ENCODE results near the gene CRTC2. TPM values are rescaled to one million over a fixed set of nuclear protein-coding genes. Genes with fewer than 3 reads are reported as not detected.
"Not testable (repeated sequence)": the region's sequence is repeated elsewhere in the genome, so short reads cannot be mapped to it uniquely, and the experiment has no call there.

CRTC2 gene
- polyA plus RNA-seq, 1 donor = 37.9 TPM

DNA sequence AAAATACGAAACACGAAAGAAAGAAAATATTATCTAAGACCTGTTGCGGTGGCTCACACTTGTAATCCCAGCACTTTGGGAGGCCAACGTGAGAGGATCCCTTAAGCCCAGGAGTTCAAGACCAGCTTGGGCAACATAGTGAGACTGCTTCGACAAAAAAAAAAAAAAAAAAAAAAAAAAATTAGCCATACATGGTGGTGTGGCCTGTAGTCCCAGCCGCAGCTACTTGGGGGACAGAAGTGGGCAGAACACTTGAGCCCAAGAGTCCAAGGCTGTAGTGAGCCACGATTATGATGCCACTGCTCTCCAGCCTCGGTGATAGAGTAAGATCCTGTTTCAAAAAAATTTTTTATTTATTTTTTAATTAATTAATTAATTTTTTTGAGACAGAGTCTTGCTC lies 29.2 kb upstream of the CRTC2 start:
- Histone ChIP-seq H3K4me1 (ENCODE audit: control insufficient read depth, insufficient read depth, low read length) (peaks cover 15% of the 10 kb centered on the region), H3K27me3 (ENCODE audit: control insufficient read depth, insufficient read depth, low read length) (no peaks in the 10 kb centered on the region), H3K27ac (ENCODE audit: low read length) (no peak overlapping the region), H3K4me3 (ENCODE audit: low read length) (no peak overlapping the region), H3K9me3 (ENCODE audit: control insufficient read depth, low read depth, low read length) (no peaks in the 10 kb centered on the region), H3K36me3 (ENCODE audit: control insufficient read depth, insufficient read depth, low read length) (peaks cover 12% of the 10 kb centered on the region)
- no peak for DNase-seq
- 67% methylated on average over 1 of the region's 8 CpGs for WGBS (ENCODE audit: insufficient coverage, low lambda C conversion rate)

DNA sequence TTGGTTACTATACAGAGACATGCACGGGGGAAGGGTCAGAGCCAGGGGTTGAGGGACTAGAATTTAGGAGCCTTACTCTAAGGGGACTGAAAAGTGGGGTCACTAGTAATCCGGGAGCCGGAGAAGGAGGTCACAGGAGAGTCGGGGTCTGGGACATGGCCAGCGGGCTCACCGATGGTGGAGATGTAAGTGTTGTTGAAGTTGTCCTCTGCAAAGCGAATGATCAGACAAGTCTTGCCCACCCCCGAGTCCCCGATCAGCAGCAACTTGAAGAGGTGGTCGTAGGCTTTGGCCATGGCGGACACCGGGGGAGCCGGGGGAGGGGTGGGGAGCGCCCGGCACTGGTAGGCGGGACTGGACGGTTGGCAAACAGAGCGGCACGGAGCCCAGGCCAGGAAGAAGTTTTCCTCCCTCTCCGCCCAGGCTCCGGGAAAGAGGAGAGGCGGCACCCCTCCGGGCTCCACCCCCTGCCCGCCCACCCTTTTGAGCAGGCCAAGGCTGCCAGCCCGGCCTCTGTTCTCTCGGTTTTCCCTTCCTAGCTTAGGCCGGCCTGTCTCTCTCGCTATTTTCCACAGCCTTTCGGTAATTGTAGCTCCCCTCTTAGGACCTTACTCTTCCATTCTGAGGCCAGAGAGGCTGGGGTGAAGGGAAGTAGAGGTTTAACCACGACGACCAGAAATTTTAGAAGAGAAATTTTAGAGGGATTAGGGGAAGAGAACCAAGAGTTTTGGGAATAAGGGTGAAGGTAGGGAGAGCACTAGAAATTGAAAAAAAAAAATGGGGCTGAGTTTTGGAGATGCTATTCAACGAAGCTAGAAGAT lies 27.7 kb upstream of the CRTC2 start, which contains the start of gene RAB13:
Gene RAB13, minus strand, starts transcription at position 399 of the 821 bp plus-strand sequence. Its CDS starts 103 bp downstream, at position 296.
- Histone ChIP-seq H3K4me3 (ENCODE audit: low read length) (peak within 1 kb of the TSS; percentile 71), H3K27ac (ENCODE audit: low read length) (peak within 1 kb of the TSS; percentile 89), H3K27me3 (ENCODE audit: control insufficient read depth, insufficient read depth, low read length) (no peaks in the 10 kb centered on the region), H3K9me3 (ENCODE audit: control insufficient read depth, low read depth, low read length) (no peaks in the 10 kb centered on the region), H3K4me1 (ENCODE audit: control insufficient read depth, insufficient read depth, low read length) (peaks cover 8% of the 10 kb centered on the region), H3K36me3 (ENCODE audit: control insufficient read depth, insufficient read depth, low read length) (peaks cover 15% of the 10 kb centered on the region)
- 0% methylated on average over 3 of the region's 32 CpGs for WGBS (ENCODE audit: insufficient coverage, low lambda C conversion rate)
- DNase-seq = peak; percentile 72 to 79

DNA sequence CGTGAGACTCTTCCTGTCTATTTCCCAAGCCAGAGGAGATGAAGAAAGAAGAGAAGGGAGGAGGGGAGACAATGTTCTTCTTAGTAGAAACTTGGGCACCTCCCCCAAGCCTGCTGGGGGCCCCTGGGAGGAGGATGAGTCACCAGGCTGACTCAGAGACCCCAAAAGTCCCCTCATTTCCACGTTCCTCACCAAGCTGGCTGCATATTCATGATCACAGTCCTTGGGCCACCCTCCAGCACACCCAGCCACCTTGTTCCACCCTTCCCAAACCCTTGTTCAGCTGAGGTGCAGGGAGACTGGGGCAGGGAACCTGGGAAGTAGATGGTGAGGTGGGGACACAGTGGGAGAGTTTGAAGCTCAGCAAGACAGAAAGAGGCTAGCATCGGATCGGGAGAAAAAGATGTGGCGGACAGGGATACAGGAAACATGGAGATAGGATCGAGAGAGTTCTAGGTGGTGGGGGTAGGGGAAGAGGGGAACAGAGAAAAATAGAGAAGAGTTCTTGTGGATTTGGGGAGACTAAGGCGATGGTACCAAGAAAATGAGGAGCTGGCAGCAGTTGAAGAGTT lies 27.0 kb upstream of the CRTC2 start:
- no peaks in the 10 kb centered on the region for H3K9me3 ChIP-seq (ENCODE audit: control insufficient read depth, low read depth, low read length)
- no peaks in the 10 kb centered on the region for H3K27me3 ChIP-seq (ENCODE audit: control insufficient read depth, insufficient read depth, low read length)
- peaks cover 16% of the 10 kb centered on the region for H3K36me3 ChIP-seq (ENCODE audit: control insufficient read depth, insufficient read depth, low read length)
- H3K4me1 ChIP-seq (ENCODE audit: control insufficient read depth, insufficient read depth, low read length) = peaks cover 8% of the 10 kb centered on the region
- 17% methylated on average over 5 of the region's 7 CpGs for WGBS (ENCODE audit: insufficient coverage, low lambda C conversion rate)
- H3K4me3 ChIP-seq (ENCODE audit: low read length) = peak overlapping the region; percentile 71
- DNase-seq = peak in 1 of 2 donors; percentile 40
- peak overlapping the region; percentile 67 for H3K27ac ChIP-seq (ENCODE audit: low read length)

DNA sequence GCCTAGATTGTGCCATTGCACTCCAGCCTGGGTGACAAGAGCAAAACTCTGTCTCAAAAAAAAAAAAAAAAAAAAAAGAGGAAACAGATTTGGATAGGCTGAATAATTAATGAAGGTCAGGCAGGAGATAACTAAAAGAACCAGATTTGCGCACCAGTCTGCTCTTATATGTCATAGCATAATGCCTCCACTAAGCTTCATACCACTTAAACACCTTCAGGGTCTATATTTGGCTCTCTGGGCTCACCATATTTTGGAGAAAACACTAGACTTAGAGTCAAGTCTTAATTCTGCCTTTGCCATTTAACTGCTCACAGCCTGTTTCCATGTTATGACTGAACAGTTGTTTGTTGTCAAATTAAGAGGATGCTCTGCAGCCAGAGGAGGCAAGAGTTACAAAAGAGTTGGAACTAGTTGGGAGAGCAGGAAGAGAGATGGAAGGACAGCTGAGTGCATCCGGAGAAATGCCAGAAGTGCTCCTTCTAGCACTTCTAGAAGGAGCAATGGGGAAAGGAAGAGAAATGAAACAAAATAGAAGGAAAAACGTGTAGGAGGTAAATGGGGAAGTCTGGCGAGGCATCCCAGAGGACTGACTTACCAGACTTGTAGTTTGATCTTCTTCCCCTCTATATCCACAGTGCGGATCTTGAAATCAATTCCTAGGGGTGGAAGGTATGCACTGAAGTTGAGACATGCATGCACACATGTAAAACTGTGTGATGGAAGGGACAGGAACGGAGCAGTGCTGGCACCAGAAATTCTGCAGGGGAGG lies 25.9 kb upstream of the CRTC2 start:
- Histone ChIP-seq H3K36me3 (ENCODE audit: control insufficient read depth, insufficient read depth, low read length) (peaks cover 16% of the 10 kb centered on the region), H3K27me3 (ENCODE audit: control insufficient read depth, insufficient read depth, low read length) (no peaks in the 10 kb centered on the region), H3K4me1 (ENCODE audit: control insufficient read depth, insufficient read depth, low read length) (peaks cover 8% of the 10 kb centered on the region), H3K9me3 (ENCODE audit: control insufficient read depth, low read depth, low read length) (no peaks in the 10 kb centered on the region), H3K27ac (ENCODE audit: low read length) (no peak overlapping the region), H3K4me3 (ENCODE audit: low read length) (no peak overlapping the region)
- 71% methylated on average over 1 of the region's 6 CpGs for WGBS (ENCODE audit: insufficient coverage, low lambda C conversion rate)
- no peak for DNase-seq

DNA sequence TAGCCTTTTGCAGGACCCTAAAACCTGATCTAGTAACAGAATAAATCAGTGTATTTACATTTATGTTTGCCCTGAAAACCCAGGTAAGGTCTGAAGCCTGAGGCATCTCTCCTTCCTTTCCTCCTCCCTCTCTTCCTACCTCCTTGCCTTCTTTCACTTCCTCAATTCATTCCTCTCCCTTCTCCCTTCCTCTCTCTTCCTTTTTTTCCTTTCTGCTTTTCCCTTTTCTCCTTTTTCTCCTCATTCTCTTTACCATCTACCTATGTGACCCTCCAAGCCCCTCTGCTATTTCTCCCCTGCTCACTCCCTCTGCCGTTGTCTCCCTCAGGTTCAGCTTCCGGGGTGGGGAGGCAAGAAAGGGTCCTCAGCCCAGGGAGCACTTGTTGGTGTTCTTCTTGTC lies 23.3 kb upstream of the CRTC2 start:
- H3K27me3 ChIP-seq (ENCODE audit: control insufficient read depth, insufficient read depth, low read length); H3K4me3 ChIP-seq (ENCODE audit: low read length); H3K4me1 ChIP-seq (ENCODE audit: control insufficient read depth, insufficient read depth, low read length); H3K27ac ChIP-seq (ENCODE audit: low read length); H3K9me3 ChIP-seq (ENCODE audit: control insufficient read depth, low read depth, low read length); DNase-seq: not testable (repeated sequence)
- WGBS (ENCODE audit: insufficient coverage, low lambda C conversion rate) = no CpG with 5 or more reads among the region's 2 CpGs
- peaks cover 16% of the 10 kb centered on the region for H3K36me3 ChIP-seq (ENCODE audit: control insufficient read depth, insufficient read depth, low read length)

DNA sequence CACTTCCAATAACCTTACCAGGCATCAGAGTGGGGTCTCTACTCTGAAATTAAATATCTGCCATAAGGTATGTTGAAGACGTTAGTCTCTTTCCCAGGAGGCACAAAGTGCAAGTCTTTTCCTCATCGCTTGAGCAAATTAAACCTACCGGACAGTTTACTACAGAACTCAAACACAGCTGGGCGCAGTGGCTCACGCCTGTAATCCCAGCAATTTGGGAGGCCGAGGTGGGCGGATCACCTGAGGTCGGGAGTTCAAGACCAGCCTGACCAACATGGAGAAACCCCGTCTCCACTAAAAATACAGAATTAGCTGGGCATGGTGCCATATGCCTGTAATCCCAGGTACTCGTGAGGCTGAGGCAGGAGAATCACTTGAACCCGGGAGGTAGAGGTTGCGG lies 20.7 kb upstream of the CRTC2 start:
- not testable (repeated sequence) for H3K27me3 ChIP-seq (ENCODE audit: control insufficient read depth, insufficient read depth, low read length); DNase-seq; H3K27ac ChIP-seq (ENCODE audit: low read length); H3K9me3 ChIP-seq (ENCODE audit: control insufficient read depth, low read depth, low read length); H3K4me3 ChIP-seq (ENCODE audit: low read length); H3K4me1 ChIP-seq (ENCODE audit: control insufficient read depth, insufficient read depth, low read length)
- H3K36me3 ChIP-seq (ENCODE audit: control insufficient read depth, insufficient read depth, low read length) = peaks cover 32% of the 10 kb centered on the region
- no CpG with 5 or more reads among the region's 12 CpGs for WGBS (ENCODE audit: insufficient coverage, low lambda C conversion rate)

DNA sequence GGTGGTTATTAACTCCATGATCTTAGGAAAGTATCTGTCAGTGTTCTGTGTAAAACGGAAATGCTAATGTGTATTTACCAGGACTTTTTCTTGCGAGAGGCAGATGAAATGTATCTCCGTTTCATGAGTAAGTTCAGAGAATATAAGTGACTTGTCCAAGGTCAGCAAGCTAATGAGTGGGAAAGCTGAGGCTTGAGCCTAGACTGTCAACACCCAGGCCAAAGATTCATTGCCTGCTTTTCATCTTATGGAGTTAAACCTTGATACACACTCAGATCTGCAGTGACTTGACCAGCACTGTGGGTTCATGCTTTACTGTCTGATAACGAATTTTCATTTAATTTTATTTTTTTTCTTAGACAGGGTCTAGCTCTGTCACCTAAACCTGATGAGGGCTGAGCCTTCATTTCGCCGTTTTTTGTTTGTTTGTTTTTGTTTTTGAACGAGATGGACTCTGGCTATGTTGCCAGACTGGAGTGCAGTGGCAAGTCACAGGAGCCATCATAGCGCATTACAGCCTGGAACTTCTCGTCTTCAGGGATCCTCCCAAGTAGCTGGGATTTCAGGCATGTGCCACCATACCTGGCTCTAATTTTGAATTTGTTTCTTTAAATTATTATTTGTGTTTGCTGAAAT lies 20.0 kb upstream of the CRTC2 start:
- H3K36me3 ChIP-seq (ENCODE audit: control insufficient read depth, insufficient read depth, low read length) = peaks cover 37% of the 10 kb centered on the region
- H3K27me3 ChIP-seq (ENCODE audit: control insufficient read depth, insufficient read depth, low read length) = no peaks in the 10 kb centered on the region
- H3K4me1 ChIP-seq (ENCODE audit: control insufficient read depth, insufficient read depth, low read length) = peaks cover 5% of the 10 kb centered on the region
- H3K9me3 ChIP-seq (ENCODE audit: control insufficient read depth, low read depth, low read length) = no peaks in the 10 kb centered on the region
- no peak for DNase-seq
- peak overlapping the region; percentile 97 for H3K4me3 ChIP-seq (ENCODE audit: low read length)
- H3K27ac ChIP-seq (ENCODE audit: low read length) = peak overlapping the region; percentile 78
- 88% methylated on average over 1 of the region's 9 CpGs for WGBS (ENCODE audit: insufficient coverage, low lambda C conversion rate)

DNA sequence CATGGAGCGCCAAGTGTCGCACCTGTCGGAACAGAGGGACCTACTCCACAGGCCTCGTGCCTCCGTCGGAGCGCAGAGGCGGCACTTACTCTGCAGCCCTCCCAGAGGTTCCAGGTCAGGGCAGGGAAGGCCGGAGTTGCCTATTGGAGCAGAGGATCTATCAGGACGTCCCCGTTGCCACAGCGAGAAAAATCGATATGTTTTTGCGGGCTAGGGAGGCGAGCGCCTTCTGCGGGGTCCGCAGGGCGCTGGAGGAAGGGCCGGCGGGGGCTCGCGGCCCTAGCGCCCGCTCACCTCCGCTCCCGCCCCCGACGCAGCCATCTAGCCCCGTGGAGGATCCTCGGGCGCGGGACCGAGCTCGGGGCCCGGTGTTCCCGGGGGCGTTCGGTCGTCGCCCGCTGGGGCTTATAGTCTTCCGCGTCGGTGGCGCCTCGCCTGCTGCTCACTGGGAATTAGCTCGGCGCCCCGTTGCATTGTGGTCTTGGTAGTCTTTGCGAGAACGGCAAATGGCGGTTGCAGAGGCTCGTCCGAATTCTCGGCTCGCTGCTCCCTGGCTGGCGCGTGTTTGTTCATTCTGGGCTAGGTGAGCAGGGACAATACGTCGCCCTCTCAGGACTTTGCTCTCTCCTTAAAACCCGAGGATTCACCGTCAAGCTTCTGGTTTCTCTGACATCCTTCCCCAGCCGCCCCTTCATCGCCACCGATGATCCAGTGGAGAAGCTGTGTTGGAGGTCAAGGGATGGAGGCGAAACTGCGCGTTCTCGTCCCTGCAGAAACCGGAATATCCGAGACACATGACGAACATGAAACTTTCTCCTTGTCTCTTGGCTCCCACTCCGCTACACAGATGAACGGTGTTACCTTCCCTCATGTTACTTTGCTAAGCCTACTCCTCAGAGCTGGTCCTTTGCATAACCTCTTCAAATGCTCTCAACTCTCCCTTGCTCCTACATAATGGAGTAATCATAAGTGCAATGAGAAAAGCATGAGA lies 19.1 kb upstream of the CRTC2 start, which contains the start of gene JTB:
Gene JTB, minus strand, starts transcription at position 425 of the 991 bp plus-strand sequence. Its CDS starts 422 bp downstream, at position 3.
- WGBS (ENCODE audit: insufficient coverage, low lambda C conversion rate) = no CpG with 5 or more reads among the region's 75 CpGs
- Histone ChIP-seq H3K4me1 (ENCODE audit: control insufficient read depth, insufficient read depth, low read length) (peaks cover 5% of the 10 kb centered on the region), H3K27me3 (ENCODE audit: control insufficient read depth, insufficient read depth, low read length) (no peaks in the 10 kb centered on the region), H3K36me3 (ENCODE audit: control insufficient read depth, insufficient read depth, low read length) (peaks cover 39% of the 10 kb centered on the region), H3K27ac (ENCODE audit: low read length) (peak within 1 kb of the TSS; percentile 78), H3K9me3 (ENCODE audit: control insufficient read depth, low read depth, low read length) (no peaks in the 10 kb centered on the region), H3K4me3 (ENCODE audit: low read length) (peak within 1 kb of the TSS; percentile 97)
- peak; percentile 82 to 88 for DNase-seq

DNA sequence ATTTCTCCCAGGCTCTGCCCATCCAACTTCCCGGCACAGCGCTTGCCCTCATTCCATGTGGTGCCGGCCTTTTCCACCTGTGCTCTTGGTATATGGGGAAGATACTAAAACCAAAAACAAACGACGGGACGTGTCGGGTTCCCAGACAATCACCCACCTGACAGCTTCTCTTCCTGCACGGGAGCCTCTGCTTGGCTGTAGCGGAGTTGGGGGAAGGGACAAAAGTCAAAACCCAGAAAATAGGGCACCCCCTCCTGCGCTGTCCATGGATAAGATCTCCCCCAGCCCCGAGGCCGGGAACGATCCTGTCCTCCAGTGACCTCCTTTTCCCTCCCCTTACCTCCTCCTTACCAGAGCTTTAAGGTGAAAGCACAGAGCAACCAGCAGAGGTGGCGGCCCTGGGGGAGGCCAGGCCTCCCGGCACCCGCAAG lies 18.4 kb upstream of the CRTC2 start:
- Histone ChIP-seq H3K4me1 (ENCODE audit: control insufficient read depth, insufficient read depth, low read length) (peaks cover 5% of the 10 kb centered on the region), H3K36me3 (ENCODE audit: control insufficient read depth, insufficient read depth, low read length) (peaks cover 32% of the 10 kb centered on the region), H3K27ac (ENCODE audit: low read length) (peak overlapping the region; percentile 78), H3K9me3 (ENCODE audit: control insufficient read depth, low read depth, low read length) (no peaks in the 10 kb centered on the region), H3K4me3 (ENCODE audit: low read length) (peak overlapping the region; percentile 97), H3K27me3 (ENCODE audit: control insufficient read depth, insufficient read depth, low read length) (no peaks in the 10 kb centered on the region)
- no peak for DNase-seq
- WGBS (ENCODE audit: insufficient coverage, low lambda C conversion rate) = no CpG with 5 or more reads among the region's 16 CpGs
